NT2/D1 (cell line): Measurements from ENCODE around the gene WDR70.

Experiments
- YY1 ChIP-seq: IDR thresholded peaks from 2 replicates; pipeline ENCODE4 v1.6.1; 2011; ENCODE audit not compliant: insufficient read length, insufficient read depth
- ZNF274 ChIP-seq: IDR thresholded peaks from 2 replicates; pipeline ENCODE4 v1.6.1; 2011; ENCODE audit warnings: mild to moderate bottlenecking, low read depth, low read length

DNA sequence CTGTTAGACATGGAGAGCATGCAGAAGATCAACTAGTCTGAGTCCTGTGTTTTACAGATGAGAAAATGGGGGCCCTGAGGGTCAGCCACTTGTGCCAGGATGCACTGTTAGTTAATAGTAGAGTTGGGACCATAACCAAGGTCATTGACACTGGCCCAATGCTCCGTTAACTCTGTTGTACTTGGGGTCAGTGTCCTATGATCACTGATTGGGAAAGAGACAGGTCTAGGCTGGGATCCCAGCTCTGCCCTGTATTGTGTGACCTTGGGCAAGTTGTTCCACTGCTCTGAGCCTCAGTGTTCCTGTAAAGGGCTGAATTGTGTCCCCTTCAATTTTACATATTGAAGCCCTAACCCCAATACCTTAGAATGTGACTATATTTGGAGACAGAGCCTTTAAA lies 390.7 kb downstream of the WDR70 start:
- TF ChIP-seq YY1 (no peak), ZNF274 (no peak)
